Muscle layer of duodenum (tissue), 2 donors: ENCODE measurements around the gene NMT2.

Experiments
- H3K27ac ChIP-seq: one replicate; pipeline ENCODE4 v1.7.0; 2013; ENCODE audit warnings: mild to moderate bottlenecking, low read length
- H3K27me3 ChIP-seq: one replicate; pipeline ENCODE4 v1.7.0; 2013; ENCODE audit warnings: low read depth, mild to moderate bottlenecking, control low read depth, low read length
- H3K36me3 ChIP-seq, 2 donors: one replicate each; pipeline ENCODE4 v1.7.0; 2013; ENCODE audit warnings: low read length in 2 of 2, control low read depth in 1 of 2, mild to moderate bottlenecking in 1 of 2; ENCODE audit not compliant: insufficient read depth in 2 of 2, control insufficient read depth in 1 of 2
- H3K4me1 ChIP-seq, 2 donors: one replicate each; pipeline ENCODE4 v1.7.0; 2013; ENCODE audit warnings: low read length in 2 of 2, mild to moderate bottlenecking in 2 of 2, control low read depth in 1 of 2, moderate library complexity in 1 of 2; ENCODE audit not compliant: insufficient read depth in 2 of 2, control insufficient read depth in 1 of 2
- H3K4me3 ChIP-seq, 2 donors: one replicate each; pipeline ENCODE4 v1.7.0; 2013; ENCODE audit warnings: low read length in 2 of 2, low read depth in 1 of 2, mild to moderate bottlenecking in 1 of 2
- H3K9me3 ChIP-seq, 2 donors: one replicate each; pipeline ENCODE4 v1.7.0; 2013; ENCODE audit warnings: low read length in 2 of 2, control low read depth in 1 of 2, mild to moderate bottlenecking in 1 of 2; ENCODE audit not compliant: control insufficient read depth in 1 of 2
- donor health status: healthy.

NMT2 gene

GRCh38 chr10:15113766-15114165, 54.7 kb downstream of the NMT2 start:
- Histone ChIP-seq H3K4me3 (no peak overlapping the region), H3K4me1 (no peaks in the 10 kb centered on the region), H3K9me3 (no peaks in the 10 kb centered on the region), H3K27ac (no peak overlapping the region), H3K36me3 (peaks cover 12 to 50% of the 10 kb centered on the region in 2 donors), H3K27me3 (no peaks in the 10 kb centered on the region)

- no peaks in the 10 kb centered on the region for H3K9me3 ChIP-seq
- H3K36me3 ChIP-seq: peaks cover 13 to 51% of the 10 kb centered on the region in 2 donors
- no peaks in the 10 kb centered on the region for H3K4me1 ChIP-seq
- H3K27ac ChIP-seq: no peak overlapping the region
- H3K4me3 ChIP-seq: no peak overlapping the region
- H3K27me3 ChIP-seq: no peaks in the 10 kb centered on the region
Observed at GRCh38 chr10:15112657-15113056, 55.8 kb downstream of the NMT2 start.

GRCh38 chr10:15106352-15107013, 62.0 kb downstream of the NMT2 start:
- Histone ChIP-seq H3K27me3 (no peaks in the 10 kb centered on the region), H3K27ac (no peak overlapping the region), H3K36me3 (peaks cover 17 to 49% of the 10 kb centered on the region in 2 donors), H3K4me3 (no peak overlapping the region), H3K9me3 (no peaks in the 10 kb centered on the region), H3K4me1 (no peaks in the 10 kb centered on the region)

GRCh38 chr10:15103513-15103912, 65.0 kb downstream of the NMT2 start:
- peaks cover 14 to 39% of the 10 kb centered on the region in 2 donors for H3K36me3 ChIP-seq
- H3K27me3 ChIP-seq: no peaks in the 10 kb centered on the region
- no peak overlapping the region for H3K27ac ChIP-seq

GRCh38 chr10:15099886-15100285, 68.6 kb downstream of the NMT2 start:
- Histone ChIP-seq H3K27ac (no peak overlapping the region), H3K4me3 (no peak overlapping the region), H3K27me3 (no peaks in the 10 kb centered on the region)

More at GRCh38 chr10:15103513-15103912, 65.0 kb downstream of the NMT2 start:
- H3K9me3 ChIP-seq: no peaks in the 10 kb centered on the region
- no peak overlapping the region for H3K4me3 ChIP-seq
- H3K4me1 ChIP-seq: peaks cover 0 to 6% of the 10 kb centered on the region in 2 donors

GRCh38 chr10:15097011-15097812, 71.3 kb downstream of the NMT2 start, which contains the start of gene RPP38:
Gene RPP38, plus strand, starts transcription at chr10:15097355. Its CDS starts 5,960 bp downstream, at chr10:15103315.
- Histone ChIP-seq H3K4me3 (peak within 1 kb of the TSS; percentile 83 to 95), H3K27me3 (no peaks in the 10 kb centered on the region), H3K36me3 (peaks cover 0 to 11% of the 10 kb centered on the region in 2 donors), H3K9me3 (no peaks in the 10 kb centered on the region), H3K4me1 (peaks cover 0 to 19% of the 10 kb centered on the region in 2 donors), H3K27ac (peak within 1 kb of the TSS; percentile 91)

More at GRCh38 chr10:15099886-15100285, 68.6 kb downstream of the NMT2 start:
- no peaks in the 10 kb centered on the region for H3K9me3 ChIP-seq
- H3K36me3 ChIP-seq: peaks cover 12 to 33% of the 10 kb centered on the region in 2 donors
- peaks cover 0 to 19% of the 10 kb centered on the region in 2 donors for H3K4me1 ChIP-seq

GRCh38 chr10:15096661-15097010, 71.9 kb downstream of the NMT2 start:
- Histone ChIP-seq H3K27me3 (no peaks in the 10 kb centered on the region), H3K36me3 (peaks cover 0 to 7% of the 10 kb centered on the region in 2 donors), H3K4me1 (peaks cover 0 to 19% of the 10 kb centered on the region in 2 donors), H3K4me3 (peak overlapping the region; percentile 83 to 95), H3K27ac (no peak overlapping the region), H3K9me3 (no peaks in the 10 kb centered on the region)

- H3K27me3 ChIP-seq: no peaks in the 10 kb centered on the region
- peaks cover 0 to 12% of the 10 kb centered on the region in 2 donors for H3K4me1 ChIP-seq
- H3K36me3 ChIP-seq: peaks cover 0 to 7% of the 10 kb centered on the region in 2 donors
- H3K4me3 ChIP-seq: no peak overlapping the region
- no peak overlapping the region for H3K27ac ChIP-seq
- H3K9me3 ChIP-seq: no peaks in the 10 kb centered on the region
Observed at GRCh38 chr10:15092855-15093408, 75.6 kb downstream of the NMT2 start.

- Histone ChIP-seq H3K27me3 (no peaks in the 10 kb centered on the region), H3K9me3 (no peaks in the 10 kb centered on the region), H3K4me1 (peaks cover 0 to 6% of the 10 kb centered on the region in 2 donors), H3K36me3 (no peaks in the 10 kb centered on the region), H3K4me3 (no peak overlapping the region), H3K27ac (no peak overlapping the region)
Observed at GRCh38 chr10:15091418-15091817, 77.1 kb downstream of the NMT2 start.

GRCh38 chr10:15088428-15089261, 79.8 kb downstream of the NMT2 start, which contains the start of gene ACBD7:
Gene ACBD7, minus strand, starts transcription at chr10:15088776. Its CDS starts 48 bp downstream, at chr10:15088728.
- Histone ChIP-seq H3K4me1 (peaks cover 5 to 7% of the 10 kb centered on the region in 2 donors), H3K27ac (no peak within 1 kb of the TSS), H3K4me3 (peak within 1 kb of the TSS; percentile 26 to 87), H3K27me3 (no peaks in the 10 kb centered on the region), H3K9me3 (no peaks in the 10 kb centered on the region), H3K36me3 (no peaks in the 10 kb centered on the region)
